ENCODE data around the gene TPBGL.

DNA sequence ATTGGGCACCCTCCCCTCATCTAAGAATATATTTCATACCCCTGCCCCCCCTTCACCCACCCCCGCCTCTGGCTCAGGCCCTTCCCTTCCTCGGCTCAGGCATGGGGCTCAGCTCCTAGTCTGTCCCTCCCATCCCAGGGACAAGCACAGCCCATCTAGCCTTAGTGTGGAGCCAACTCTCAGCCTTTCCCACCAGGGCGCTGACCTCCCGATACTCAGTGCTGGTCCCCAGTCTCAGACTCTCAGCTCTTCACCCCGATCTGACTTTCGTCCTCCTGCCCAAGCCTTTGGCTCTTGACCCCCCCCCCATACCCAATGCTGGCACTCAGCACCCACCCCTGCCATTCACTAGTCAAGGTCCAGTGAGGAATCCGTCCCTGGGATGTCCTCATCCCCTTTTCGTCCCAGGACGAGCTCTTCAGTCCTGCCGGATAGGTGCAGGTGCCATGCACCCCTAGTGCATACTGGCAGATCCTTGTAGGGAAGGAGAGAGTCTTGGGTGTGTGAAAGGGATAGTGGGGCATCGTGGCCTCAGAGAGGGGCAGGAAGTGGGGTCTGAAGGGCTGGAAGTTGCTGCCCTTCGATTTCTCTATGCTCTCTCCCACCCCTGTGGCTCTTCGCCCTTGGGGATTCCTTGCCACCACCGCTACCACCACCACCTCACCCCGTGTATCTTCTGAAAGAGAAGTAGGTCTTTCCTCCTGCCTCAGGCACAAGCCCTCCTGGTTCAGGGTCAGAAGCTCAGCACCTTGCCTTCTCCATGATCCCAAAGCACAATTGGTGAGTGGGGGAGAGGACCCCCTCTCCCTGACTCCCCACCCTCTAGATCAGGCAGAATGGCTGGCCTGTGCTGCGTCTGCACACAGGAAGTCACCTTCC, 2.4 kb downstream of the TPBGL start:
- TF ChIP-seq, protein P1, sequence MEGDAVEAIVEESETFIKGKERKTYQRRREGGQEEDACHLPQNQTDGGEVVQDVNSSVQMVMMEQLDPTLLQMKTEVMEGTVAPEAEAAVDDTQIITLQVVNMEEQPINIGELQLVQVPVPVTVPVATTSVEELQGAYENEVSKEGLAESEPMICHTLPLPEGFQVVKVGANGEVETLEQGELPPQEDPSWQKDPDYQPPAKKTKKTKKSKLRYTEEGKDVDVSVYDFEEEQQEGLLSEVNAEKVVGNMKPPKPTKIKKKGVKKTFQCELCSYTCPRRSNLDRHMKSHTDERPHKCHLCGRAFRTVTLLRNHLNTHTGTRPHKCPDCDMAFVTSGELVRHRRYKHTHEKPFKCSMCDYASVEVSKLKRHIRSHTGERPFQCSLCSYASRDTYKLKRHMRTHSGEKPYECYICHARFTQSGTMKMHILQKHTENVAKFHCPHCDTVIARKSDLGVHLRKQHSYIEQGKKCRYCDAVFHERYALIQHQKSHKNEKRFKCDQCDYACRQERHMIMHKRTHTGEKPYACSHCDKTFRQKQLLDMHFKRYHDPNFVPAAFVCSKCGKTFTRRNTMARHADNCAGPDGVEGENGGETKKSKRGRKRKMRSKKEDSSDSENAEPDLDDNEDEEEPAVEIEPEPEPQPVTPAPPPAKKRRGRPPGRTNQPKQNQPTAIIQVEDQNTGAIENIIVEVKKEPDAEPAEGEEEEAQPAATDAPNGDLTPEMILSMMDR (IDR thresholded peaks at IDR 0.05) = no peak
- TF ChIP-seq EP300 (IDR thresholded peaks at IDR 0.05) = no peak
- TF ChIP-seq POLR2A (IDR thresholded peaks at IDR 0.05) = no peak

Measured in suprapubic skin (tissue), 3 donors.